Measurements from ENCODE around the gene MOB3A. TPM values are rescaled to one million over a fixed set of nuclear protein-coding genes. Genes with fewer than 3 reads are reported as not detected.
"Not testable (repeated sequence)": the region's sequence is repeated elsewhere in the genome, so short reads cannot be mapped to it uniquely, and the experiment has no call there.

Gene MOB3A
- polyA plus RNA-seq, 3 donors from 2014 or later, result 39.4 to 160 (median 42.2) TPM

- H3K27ac Mint-ChIP-seq, result peak overlapping the region in 3 of 6 donors; percentile 17 to 35 (median 30)
- DNase-seq, H3K9me3 Mint-ChIP-seq: not testable (repeated sequence)
- H3K27me3 Mint-ChIP-seq (ENCODE audit: low read depth in 3 of 3), result peaks cover 21 to 39% (median 34%) of the 10 kb centered on the region in 3 donors
- H3K36me3 Mint-ChIP-seq, result peaks cover 0 to 12% (median 5%) of the 10 kb centered on the region in 3 donors
- H3K4me1 Mint-ChIP-seq, result peaks cover 67 to 71% of the 10 kb centered on the region in 2 donors
- peak overlapping the region in 3 of 5 donors; percentile 27 to 59 (median 33) for H3K4me3 Mint-ChIP-seq
Observed at GRCh38 chr19:2091926-2092525, 4.1 kb downstream of the MOB3A start.

- Mint-ChIP-seq H3K36me3 (peaks cover 5 to 16% (median 11%) of the 10 kb centered on the region in 3 donors), H3K9me3 (peaks cover 0 to 2% (median 0%) of the 10 kb centered on the region in 6 donors), H3K27me3 (ENCODE audit: low read depth in 3 of 3) (peaks cover 19 to 42% (median 40%) of the 10 kb centered on the region in 3 donors), H3K4me1 (peaks cover 71 to 78% of the 10 kb centered on the region in 2 donors), H3K27ac (peak overlapping the region; percentile 95 to 99 (median 98)), H3K4me3 (peak overlapping the region; percentile 74 to 84 (median 80))
- no peak for DNase-seq
Observed at GRCh38 chr19:2089727-2090053, 6.4 kb downstream of the MOB3A start.

- Mint-ChIP-seq H3K36me3 (peaks cover 5 to 11% (median 7%) of the 10 kb centered on the region in 3 donors), H3K27me3 (ENCODE audit: low read depth in 3 of 3) (peaks cover 19 to 44% (median 39%) of the 10 kb centered on the region in 3 donors), H3K9me3 (peaks cover 0 to 2% (median 0%) of the 10 kb centered on the region in 6 donors), H3K4me3 (peak overlapping the region; percentile 74 to 84 (median 80)), H3K4me1 (peaks cover 66 to 73% of the 10 kb centered on the region in 2 donors), H3K27ac (peak overlapping the region; percentile 95 to 99 (median 98))
- DNase-seq, result peak; percentile 53 to 59 (median 58)
Observed at GRCh38 chr19:2089001-2089711, 7.0 kb downstream of the MOB3A start.

- peaks cover 0 to 5% (median 0%) of the 10 kb centered on the region in 6 donors for H3K9me3 Mint-ChIP-seq
Observed at GRCh38 chr19:2087621-2088100, 8.5 kb downstream of the MOB3A start.

GRCh38 chr19:2086695-2087620 is 9.2 kb downstream of the MOB3A start:
- peak in 1 of 3 donors; percentile 17 for DNase-seq
- H3K4me1 Mint-ChIP-seq, result peaks cover 75% of the 10 kb centered on the region in 2 donors
- not testable (repeated sequence) for H3K9me3 Mint-ChIP-seq
- H3K27ac Mint-ChIP-seq, result peak overlapping the region; percentile 95 to 99 (median 98)
- peak overlapping the region; percentile 79 to 87 (median 83) for H3K4me3 Mint-ChIP-seq
- H3K27me3 Mint-ChIP-seq (ENCODE audit: low read depth in 3 of 3), result peaks cover 38 to 59% (median 55%) of the 10 kb centered on the region in 3 donors
- H3K36me3 Mint-ChIP-seq, result peaks cover 6 to 13% (median 9%) of the 10 kb centered on the region in 3 donors

More at GRCh38 chr19:2087621-2088100, 8.5 kb downstream of the MOB3A start:
- Mint-ChIP-seq H3K4me3 (peak overlapping the region; percentile 79 to 87 (median 83)), H3K36me3 (peaks cover 6 to 13% (median 9%) of the 10 kb centered on the region in 3 donors), H3K4me1 (peaks cover 68 to 71% of the 10 kb centered on the region in 2 donors), H3K27ac (peak overlapping the region; percentile 95 to 99 (median 98)), H3K27me3 (ENCODE audit: low read depth in 3 of 3) (peaks cover 31 to 52% (median 51%) of the 10 kb centered on the region in 3 donors)
- DNase-seq, result peak; percentile 70 to 76 (median 71)

GRCh38 chr19:2084993-2085720 is 11.0 kb downstream of the MOB3A start:
- Mint-ChIP-seq H3K4me3 (peak overlapping the region; percentile 98 to 100 (median 98)), H3K9me3 (peaks cover 0 to 5% (median 0%) of the 10 kb centered on the region in 6 donors), H3K36me3 (peaks cover 6 to 15% (median 9%) of the 10 kb centered on the region in 3 donors), H3K27me3 (ENCODE audit: low read depth in 3 of 3) (peaks cover 47 to 65% (median 52%) of the 10 kb centered on the region in 3 donors), H3K4me1 (peaks cover 80 to 81% of the 10 kb centered on the region in 2 donors), H3K27ac (peak overlapping the region; percentile 96 to 100 (median 99))
- DNase-seq, result peak; percentile 98

GRCh38 chr19:2083174-2083854 is 12.8 kb downstream of the MOB3A start:
- H3K36me3 Mint-ChIP-seq, result peaks cover 6 to 25% (median 9%) of the 10 kb centered on the region in 3 donors
- H3K4me3 Mint-ChIP-seq, result peak overlapping the region; percentile 98 to 100 (median 98)
- H3K27ac Mint-ChIP-seq, result peak overlapping the region; percentile 96 to 100 (median 99)
- DNase-seq, result peak; percentile 71 to 76 (median 73)
- H3K9me3 Mint-ChIP-seq, result peaks cover 0 to 5% (median 0%) of the 10 kb centered on the region in 6 donors
- H3K4me1 Mint-ChIP-seq, result peaks cover 81% of the 10 kb centered on the region in 2 donors
- peaks cover 46 to 62% (median 58%) of the 10 kb centered on the region in 3 donors for H3K27me3 Mint-ChIP-seq (ENCODE audit: low read depth in 3 of 3)

- Mint-ChIP-seq H3K9me3 (peaks cover 0 to 5% (median 0%) of the 10 kb centered on the region in 6 donors), H3K27ac (peak overlapping the region; percentile 96 to 100 (median 99)), H3K27me3 (ENCODE audit: low read depth in 3 of 3) (peaks cover 49 to 72% (median 62%) of the 10 kb centered on the region in 3 donors), H3K4me3 (peak overlapping the region; percentile 98 to 100 (median 98)), H3K36me3 (peaks cover 6 to 28% (median 9%) of the 10 kb centered on the region in 3 donors), H3K4me1 (peaks cover 73 to 74% of the 10 kb centered on the region in 2 donors)
- peak; percentile 88 to 89 (median 88) for DNase-seq
Observed at GRCh38 chr19:2081873-2082810, 14.0 kb downstream of the MOB3A start.

- Mint-ChIP-seq H3K4me1 (peaks cover 61 to 62% of the 10 kb centered on the region in 2 donors), H3K4me3 (peak overlapping the region; percentile 98 to 100 (median 98)), H3K9me3 (peaks cover 0 to 5% (median 0%) of the 10 kb centered on the region in 6 donors), H3K27me3 (ENCODE audit: low read depth in 3 of 3) (peaks cover 42 to 67% (median 57%) of the 10 kb centered on the region in 3 donors), H3K36me3 (peaks cover 5 to 32% (median 9%) of the 10 kb centered on the region in 3 donors), H3K27ac (peak overlapping the region; percentile 96 to 100 (median 99))
- DNase-seq, result peak in 2 of 3 donors; percentile 12 to 22
Observed at GRCh38 chr19:2080336-2080988, 15.7 kb downstream of the MOB3A start.

- peaks cover 0 to 29% (median 4%) of the 10 kb centered on the region in 3 donors for H3K36me3 Mint-ChIP-seq
Observed at GRCh38 chr19:2079865-2080301, 16.2 kb downstream of the MOB3A start.

More at GRCh38 chr19:2079865-2080301, 16.2 kb downstream of the MOB3A start:
- Mint-ChIP-seq H3K4me3 (peak overlapping the region; percentile 98 to 100 (median 98)), H3K9me3 (peaks cover 0 to 3% (median 0%) of the 10 kb centered on the region in 6 donors), H3K27ac (peak overlapping the region; percentile 96 to 100 (median 99)), H3K4me1 (peaks cover 56 to 58% of the 10 kb centered on the region in 2 donors), H3K27me3 (ENCODE audit: low read depth in 3 of 3) (peaks cover 37 to 64% (median 55%) of the 10 kb centered on the region in 3 donors)
- peak in 1 of 3 donors; percentile 10 for DNase-seq
